Skeletal muscle tissue (tissue), 4 donors: Measurements from ENCODE around the gene CARF. TPM values are rescaled to one million over a fixed set of nuclear protein-coding genes. Genes with fewer than 3 reads are reported as not detected.
"Not testable (repeated sequence)": the region's sequence is repeated elsewhere in the genome, so short reads cannot be mapped to it uniquely, and the experiment has no call there.

Experiments
- H3K27ac ChIP-seq: one replicate; pipeline ENCODE4 v1.7.0; 2013; ENCODE audit warnings: mild to moderate bottlenecking, low read depth, low read length, inconsistent platforms
- H3K27me3 ChIP-seq, 3 donors: one replicate each; pipeline ENCODE4 v1.7.0; 2013; ENCODE audit warnings: low read length in 3 of 3; ENCODE audit not compliant: control insufficient read depth in 3 of 3, insufficient read depth in 3 of 3
- H3K36me3 ChIP-seq, 3 donors: one replicate each; pipeline ENCODE4 v1.7.0; 2013; ENCODE audit warnings: low read length in 3 of 3; ENCODE audit not compliant: control insufficient read depth in 3 of 3, insufficient read depth in 3 of 3
- H3K4me1 ChIP-seq, 3 donors: one replicate each; pipeline ENCODE4 v1.7.0; 2013; ENCODE audit warnings: low read length in 3 of 3, mild to moderate bottlenecking in 3 of 3; ENCODE audit not compliant: control insufficient read depth in 3 of 3, insufficient read depth in 3 of 3
- H3K4me3 ChIP-seq, 3 donors: one replicate each; pipeline ENCODE4 v1.7.0; 2013; ENCODE audit warnings: low read length in 3 of 3
- H3K9ac ChIP-seq, 3 donors: one replicate each; pipeline ENCODE4 v1.7.0; 2013; ENCODE audit warnings: low read length in 3 of 3, mild to moderate bottlenecking in 3 of 3, moderate library complexity in 2 of 3, low read depth in 1 of 3
- H3K9me3 ChIP-seq, 3 donors: one replicate each; pipeline ENCODE4 v1.7.0; 2013; ENCODE audit warnings: low read length in 3 of 3; ENCODE audit not compliant: control insufficient read depth in 3 of 3
- total RNA-seq: library from RNA; depleted of rRNA; stranded (reverse); fragments of >200 nt; gene quantifications from one replicate; pipeline ENCODE4 v1.2.3, GENCODE V29; 2014
- donor health status: Osteomylitis.

The CARF gene
- total RNA-seq, 1 donor from 2014 or later = 14.6 TPM

- H3K36me3 ChIP-seq = peaks cover 0 to 13% (median 6%) of the 10 kb centered on the region in 3 donors
- H3K9me3 ChIP-seq = no peaks in the 10 kb centered on the region
- H3K27me3 ChIP-seq = no peaks in the 10 kb centered on the region
- no peak overlapping the region for H3K4me3 ChIP-seq
- H3K27ac ChIP-seq = no peak overlapping the region
- peaks cover 0 to 3% (median 2%) of the 10 kb centered on the region in 3 donors for H3K4me1 ChIP-seq
- H3K9ac ChIP-seq = no peak overlapping the region
These were observed 21.9 kb downstream of the CARF start for GRCh38 chr2:202933958-202934357.

GRCh38 chr2:202934456-202934855, 22.4 kb downstream of the CARF start:
- Histone ChIP-seq H3K27me3 (no peaks in the 10 kb centered on the region), H3K4me3 (no peak overlapping the region), H3K9me3 (no peaks in the 10 kb centered on the region), H3K4me1 (peaks cover 0 to 3% (median 2%) of the 10 kb centered on the region in 3 donors), H3K27ac (no peak overlapping the region), H3K36me3 (peaks cover 0 to 13% (median 6%) of the 10 kb centered on the region in 3 donors), H3K9ac (no peak overlapping the region)

- H3K9ac ChIP-seq = no peak overlapping the region
- no peak overlapping the region for H3K27ac ChIP-seq
- peaks cover 0 to 12% (median 2%) of the 10 kb centered on the region in 3 donors for H3K36me3 ChIP-seq
- H3K27me3 ChIP-seq = no peaks in the 10 kb centered on the region
- H3K4me1 ChIP-seq = no peaks in the 10 kb centered on the region
- no peak overlapping the region for H3K4me3 ChIP-seq
- H3K9me3 ChIP-seq = no peaks in the 10 kb centered on the region
These were observed 26.9 kb downstream of the CARF start for GRCh38 chr2:202938960-202939359.

- no peak overlapping the region for H3K4me3 ChIP-seq
- H3K4me1 ChIP-seq = no peaks in the 10 kb centered on the region
- no peak overlapping the region for H3K27ac ChIP-seq
- no peak overlapping the region for H3K9ac ChIP-seq
- H3K9me3 ChIP-seq = peaks cover 0 to 3% (median 0%) of the 10 kb centered on the region in 3 donors
- peaks cover 0 to 8% (median 7%) of the 10 kb centered on the region in 3 donors for H3K36me3 ChIP-seq
- H3K27me3 ChIP-seq = no peaks in the 10 kb centered on the region
These were observed 29.7 kb downstream of the CARF start for GRCh38 chr2:202941771-202942170.

GRCh38 chr2:202944408-202944807, 32.3 kb downstream of the CARF start:
- H3K27ac ChIP-seq = no peak overlapping the region
- peaks cover 0 to 8% (median 8%) of the 10 kb centered on the region in 3 donors for H3K36me3 ChIP-seq
- H3K4me1 ChIP-seq = no peaks in the 10 kb centered on the region
- no peak overlapping the region for H3K4me3 ChIP-seq
- no peaks in the 10 kb centered on the region for H3K27me3 ChIP-seq
- peaks cover 0 to 6% (median 5%) of the 10 kb centered on the region in 3 donors for H3K9me3 ChIP-seq
- no peak overlapping the region for H3K9ac ChIP-seq

GRCh38 chr2:202944816-202945215, 32.7 kb downstream of the CARF start:
- H3K27me3 ChIP-seq = no peaks in the 10 kb centered on the region
- peaks cover 0 to 6% (median 5%) of the 10 kb centered on the region in 3 donors for H3K9me3 ChIP-seq
- no peak overlapping the region for H3K27ac ChIP-seq
- H3K36me3 ChIP-seq = peaks cover 0 to 8% (median 8%) of the 10 kb centered on the region in 3 donors
- no peak overlapping the region for H3K9ac ChIP-seq
- H3K4me1 ChIP-seq = no peaks in the 10 kb centered on the region
- H3K4me3 ChIP-seq = no peak overlapping the region

- Histone ChIP-seq H3K27me3 (no peaks in the 10 kb centered on the region), H3K27ac (no peak overlapping the region), H3K4me3 (no peak overlapping the region), H3K4me1 (no peaks in the 10 kb centered on the region), H3K9ac (no peak overlapping the region), H3K9me3 (peaks cover 0 to 6% (median 5%) of the 10 kb centered on the region in 3 donors), H3K36me3 (peaks cover 0 to 8% (median 8%) of the 10 kb centered on the region in 3 donors)
These were observed 33.4 kb downstream of the CARF start for GRCh38 chr2:202945497-202945896.

GRCh38 chr2:202949333-202949732, 37.3 kb downstream of the CARF start:
- H3K9me3 ChIP-seq, H3K27me3 ChIP-seq, H3K4me1 ChIP-seq, H3K27ac ChIP-seq, H3K36me3 ChIP-seq, H3K9ac ChIP-seq, H3K4me3 ChIP-seq: not testable (repeated sequence)

- no peaks in the 10 kb centered on the region for H3K27me3 ChIP-seq
- no peak overlapping the region for H3K9ac ChIP-seq
- H3K36me3 ChIP-seq = peaks cover 3 to 4% (median 3%) of the 10 kb centered on the region in 3 donors
- no peaks in the 10 kb centered on the region for H3K4me1 ChIP-seq
- peaks cover 0 to 5% (median 4%) of the 10 kb centered on the region in 3 donors for H3K9me3 ChIP-seq
- no peak overlapping the region for H3K27ac ChIP-seq
- no peak overlapping the region for H3K4me3 ChIP-seq
These were observed 38.5 kb downstream of the CARF start for GRCh38 chr2:202950592-202950991.

GRCh38 chr2:202960524-202960923, 48.4 kb downstream of the CARF start:
- Histone ChIP-seq H3K4me1 (no peaks in the 10 kb centered on the region), H3K27ac (no peak overlapping the region), H3K9me3 (no peaks in the 10 kb centered on the region), H3K36me3 (peaks cover 3 to 8% (median 6%) of the 10 kb centered on the region in 3 donors), H3K27me3 (no peaks in the 10 kb centered on the region), H3K9ac (no peak overlapping the region), H3K4me3 (no peak overlapping the region)
